Ectodermal cell (in vitro differentiated cells): ENCODE measurements around the gene ITGAE.

ENCODE experiments used
- H3K27ac ChIP-seq: 2 replicates; pipeline ENCODE4 v1.7.0; 2013; ENCODE audit warnings: mild to moderate bottlenecking, low read depth, low read length; ENCODE audit not compliant: insufficient read depth, poor library complexity, severe bottlenecking
- H3K27me3 ChIP-seq: 2 replicates; pipeline ENCODE4 v1.7.0; 2013; ENCODE audit warnings: mild to moderate bottlenecking, low read length; ENCODE audit not compliant: insufficient read depth, control insufficient read depth, poor library complexity, severe bottlenecking
- H3K36me3 ChIP-seq: one replicate; pipeline ENCODE4 v1.7.0; 2013; ENCODE audit warnings: low read length; ENCODE audit not compliant: control insufficient read depth, insufficient read depth
- H3K4me1 ChIP-seq: one replicate; pipeline ENCODE4 v1.7.0; 2013; ENCODE audit warnings: low read length; ENCODE audit not compliant: control insufficient read depth, insufficient read depth
- H3K4me3 ChIP-seq: 2 replicates; pipeline ENCODE4 v1.7.0; 2013; ENCODE audit warnings: low read depth, low read length, control low read depth; ENCODE audit not compliant: insufficient read depth
- H3K9me3 ChIP-seq: 2 replicates; pipeline ENCODE4 v1.7.0; 2013; ENCODE audit warnings: mild to moderate bottlenecking, low read length, moderate library complexity; ENCODE audit not compliant: control insufficient read depth
- WGBS, 2 experiments: methylation state at CpG; one replicate each; pipeline ENCODE4 v1.1.7; 2013; ENCODE audit warnings: missing lambda C conversion rate in 2 of 2; 5-methylcytosine and 5-hydroxymethylcytosine counted together

ITGAE gene

GRCh38 chr17:3763777-3764170, 37.2 kb downstream of the ITGAE start:
- Histone ChIP-seq H3K27me3 (no peaks in the 10 kb centered on the region), H3K9me3 (no peaks in the 10 kb centered on the region), H3K27ac (no peak overlapping the region), H3K4me3 (no peak overlapping the region), H3K36me3 (no peaks in the 10 kb centered on the region), H3K4me1 (no peaks in the 10 kb centered on the region)
- 88 to 89% methylated on average over 3 of the region's 3 CpGs for WGBS, 2 experiments

DNA sequence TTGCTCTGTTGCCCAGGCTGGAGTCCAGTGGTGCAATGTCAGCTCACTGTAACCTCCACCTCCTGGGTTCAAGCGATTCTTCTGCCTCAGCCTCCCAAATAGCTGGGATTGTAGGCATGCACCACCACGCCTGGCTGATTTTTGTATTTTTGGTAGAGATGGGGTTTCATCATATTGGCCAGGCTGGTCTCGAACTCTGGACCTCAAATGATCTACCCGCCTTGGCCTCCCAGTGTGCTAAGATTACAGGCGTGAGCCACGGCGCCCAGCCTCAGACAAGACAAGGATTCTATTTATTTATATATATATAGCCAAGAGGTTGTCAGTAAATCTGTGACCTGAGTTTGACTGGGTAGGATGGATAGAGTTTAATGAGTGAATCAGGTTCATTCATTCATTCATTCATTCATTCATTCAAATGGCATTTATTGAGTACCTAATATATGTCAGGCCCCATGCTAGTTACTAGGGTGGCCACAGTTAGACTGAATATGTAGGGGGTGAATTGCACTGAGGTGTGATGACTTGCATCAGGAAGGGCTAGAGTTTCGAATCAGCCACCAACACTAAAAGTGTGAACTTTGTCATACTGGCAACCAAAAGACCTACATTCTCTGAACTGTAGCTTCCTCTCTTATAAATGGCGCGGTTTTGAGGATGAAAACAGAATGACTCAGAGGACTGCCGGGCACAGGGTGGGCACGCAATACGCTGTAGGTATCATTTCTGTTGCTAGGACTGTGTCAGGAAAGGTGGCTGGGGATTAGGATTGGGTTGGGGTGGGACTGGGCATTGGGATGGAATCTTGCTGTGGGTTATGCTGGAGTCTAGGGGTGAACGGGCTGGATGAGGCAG, 37.8 kb downstream of the ITGAE start:
- Histone ChIP-seq H3K27ac (no peak overlapping the region), H3K9me3 (no peaks in the 10 kb centered on the region), H3K4me1 (no peaks in the 10 kb centered on the region), H3K27me3 (no peaks in the 10 kb centered on the region), H3K36me3 (no peaks in the 10 kb centered on the region), H3K4me3 (no peak overlapping the region)
- 94 to 95% methylated on average over 12 to 14 of the region's 14 CpGs for WGBS, 2 experiments

GRCh38 chr17:3761918-3762380, 39.0 kb downstream of the ITGAE start:
- WGBS, 2 experiments: 89 to 90% methylated on average over 16 of the region's 16 CpGs
- Histone ChIP-seq H3K9me3 (no peaks in the 10 kb centered on the region), H3K4me3 (no peak overlapping the region), H3K27me3 (no peaks in the 10 kb centered on the region), H3K27ac (no peak overlapping the region), H3K4me1 (no peaks in the 10 kb centered on the region), H3K36me3 (no peaks in the 10 kb centered on the region)

GRCh38 chr17:3761036-3761917, 39.7 kb downstream of the ITGAE start:
- Histone ChIP-seq H3K36me3 (no peaks in the 10 kb centered on the region), H3K4me3 (no peak overlapping the region), H3K27me3 (no peaks in the 10 kb centered on the region), H3K9me3 (no peaks in the 10 kb centered on the region), H3K27ac (no peak overlapping the region), H3K4me1 (no peaks in the 10 kb centered on the region)
- WGBS, 2 experiments: 92 to 94% methylated on average over 23 of the region's 23 CpGs

DNA sequence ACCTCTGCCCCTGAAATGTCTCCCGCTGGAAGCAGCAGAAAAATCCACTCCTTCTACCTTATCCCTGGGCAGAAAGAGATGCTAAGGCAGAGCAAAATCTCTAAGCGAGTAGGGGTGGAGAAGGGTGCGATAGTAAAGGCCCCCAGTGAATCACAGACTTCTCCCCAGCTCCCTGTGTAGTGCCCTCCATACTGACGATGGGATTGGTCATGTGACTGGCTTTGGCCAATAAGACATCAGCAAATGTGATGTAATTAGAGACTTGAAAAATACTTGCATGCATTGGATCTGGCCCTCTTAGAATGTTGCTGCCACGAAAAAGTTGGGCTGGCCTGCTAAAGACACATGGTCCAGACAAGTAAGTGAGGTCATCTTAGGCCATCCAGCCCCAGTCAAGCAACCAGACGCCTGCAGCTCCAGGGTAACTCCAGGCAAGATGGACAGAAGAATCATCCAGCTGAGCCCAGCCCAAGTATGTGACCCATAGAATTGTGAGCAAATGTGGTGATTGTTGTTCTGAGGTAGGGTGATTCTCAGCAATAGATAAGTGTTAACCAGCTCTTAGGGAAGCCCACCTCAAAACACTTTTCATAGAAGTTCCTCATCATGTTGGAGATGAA, 41.3 kb downstream of the ITGAE start:
- no peak overlapping the region for H3K27ac ChIP-seq
- H3K9me3 ChIP-seq: no peaks in the 10 kb centered on the region
- WGBS, 2 experiments: 91 to 94% methylated on average over 6 of the region's 6 CpGs
- H3K4me3 ChIP-seq: no peak overlapping the region
- H3K4me1 ChIP-seq: no peaks in the 10 kb centered on the region
- no peaks in the 10 kb centered on the region for H3K27me3 ChIP-seq
- H3K36me3 ChIP-seq: no peaks in the 10 kb centered on the region

GRCh38 chr17:3755335-3756030, 45.5 kb downstream of the ITGAE start:
- H3K4me1 ChIP-seq: no peaks in the 10 kb centered on the region
- 59 to 60% methylated on average over 17 to 20 of the region's 20 CpGs for WGBS, 2 experiments
- H3K9me3 ChIP-seq: no peaks in the 10 kb centered on the region
- no peaks in the 10 kb centered on the region for H3K27me3 ChIP-seq
- H3K36me3 ChIP-seq: no peaks in the 10 kb centered on the region
- H3K27ac ChIP-seq: no peak overlapping the region
- peak overlapping the region; percentile 43 for H3K4me3 ChIP-seq

- WGBS, 2 experiments: 15 to 20% methylated on average over 56 of the region's 56 CpGs
- Histone ChIP-seq H3K4me1 (no peaks in the 10 kb centered on the region), H3K27me3 (no peaks in the 10 kb centered on the region), H3K36me3 (no peaks in the 10 kb centered on the region), H3K9me3 (no peaks in the 10 kb centered on the region), H3K4me3 (peak overlapping the region; percentile 43), H3K27ac (no peak overlapping the region)
Observed at GRCh38 chr17:3754458-3755334, 46.3 kb downstream of the ITGAE start.

- Histone ChIP-seq H3K27me3 (no peaks in the 10 kb centered on the region), H3K9me3 (no peaks in the 10 kb centered on the region), H3K36me3 (no peaks in the 10 kb centered on the region), H3K4me1 (no peaks in the 10 kb centered on the region), H3K27ac (no peak overlapping the region), H3K4me3 (no peak overlapping the region)
- 94 to 96% methylated on average over 15 to 17 of the region's 18 CpGs for WGBS, 2 experiments
Observed at GRCh38 chr17:3754066-3754457, 46.9 kb downstream of the ITGAE start.

DNA sequence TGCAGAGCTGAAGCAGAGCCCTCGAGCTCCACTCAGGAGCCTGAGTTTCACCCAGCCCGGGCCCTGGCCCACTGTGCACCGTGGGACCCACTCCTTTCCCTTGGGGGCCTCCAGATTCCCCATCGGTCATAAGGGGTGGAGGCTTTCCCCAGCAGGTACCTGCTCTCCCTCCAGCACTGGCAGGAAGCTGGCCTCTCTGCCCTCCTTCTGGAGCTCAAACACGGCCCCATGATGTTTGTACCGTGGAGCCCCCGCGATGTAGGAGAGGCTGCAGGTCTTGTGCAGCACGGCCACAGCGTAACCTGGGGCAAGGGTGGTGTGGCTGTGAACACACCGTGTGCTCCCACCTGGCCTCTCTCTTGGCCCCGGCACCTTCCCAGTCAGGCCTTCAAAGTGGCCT, 47.4 kb downstream of the ITGAE start:
- Histone ChIP-seq H3K4me3 (no peak overlapping the region), H3K4me1 (no peaks in the 10 kb centered on the region), H3K9me3 (no peaks in the 10 kb centered on the region), H3K36me3 (no peaks in the 10 kb centered on the region), H3K27ac (no peak overlapping the region), H3K27me3 (no peaks in the 10 kb centered on the region)
- 85 to 88% methylated on average over 12 of the region's 12 CpGs for WGBS, 2 experiments
